ENCODE results near the gene CHST4. TPM values are rescaled to one million over a fixed set of nuclear protein-coding genes. Genes with fewer than 3 reads are reported as not detected.
A peak's percentile ranks its signal among the peaks of the same experiment; 100 is the strongest.

Gene CHST4
- total RNA-seq, 1 donor from 2014 or later: 0.38 TPM

- DNase-seq (peak; percentile 90), ATAC-seq (peak; percentile 98)
- intact Hi-C loops (cut with DNase I): no loop called here
- no peaks in the 10 kb centered on the region for H3K36me3 ChIP-seq
- TF ChIP-seq CTCF (IDR thresholded peaks at IDR 0.05): no peak
- peak overlapping the region; percentile 98 for H3K27ac ChIP-seq
- no peaks in the 10 kb centered on the region for H3K27me3 ChIP-seq
- peak overlapping the region; percentile 84 for H3K4me3 ChIP-seq
- no peaks in the 10 kb centered on the region for H3K4me1 ChIP-seq
- no peaks in the 10 kb centered on the region for H3K9me3 ChIP-seq
These were observed 42.0 kb upstream of the CHST4 start for GRCh38 chr16:71484006-71484893.

GRCh38 chr16:71489122-71489521 lies 37.1 kb upstream of the CHST4 start, which contains the start of gene ZNF19:
Gene ZNF19 (minus strand): TSS chr16:71489324. CDS start chr16:71482114, 7,210 bp downstream.
- no peaks in the 10 kb centered on the region for H3K27me3 ChIP-seq
- ATAC-seq: no peak
- no peak for TF ChIP-seq CTCF (IDR thresholded peaks at IDR 0.05)
- DNase-seq: no peak
- H3K9me3 ChIP-seq: no peaks in the 10 kb centered on the region
- no peak within 1 kb of the TSS for H3K27ac ChIP-seq
- H3K4me1 ChIP-seq: no peaks in the 10 kb centered on the region
- intact Hi-C loops (cut with DNase I): no loop called here
- H3K4me3 ChIP-seq: no peak within 1 kb of the TSS
- H3K36me3 ChIP-seq: no peaks in the 10 kb centered on the region

- intact Hi-C loops (cut with DNase I): no loop called here
- TF ChIP-seq CTCF (IDR thresholded peaks at IDR 0.05): no peak
- Histone ChIP-seq H3K36me3 (no peaks in the 10 kb centered on the region), H3K4me3 (no peak overlapping the region), H3K27ac (no peak overlapping the region), H3K27me3 (no peaks in the 10 kb centered on the region), H3K4me1 (no peaks in the 10 kb centered on the region), H3K9me3 (no peaks in the 10 kb centered on the region)
- ATAC-seq: no peak
- DNase-seq: no peak
These were observed 35.9 kb upstream of the CHST4 start for GRCh38 chr16:71490361-71490760.

- Histone ChIP-seq H3K36me3 (no peaks in the 10 kb centered on the region), H3K27ac (no peak overlapping the region), H3K4me3 (no peak overlapping the region), H3K4me1 (no peaks in the 10 kb centered on the region), H3K27me3 (no peaks in the 10 kb centered on the region), H3K9me3 (no peaks in the 10 kb centered on the region)
- no peak for TF ChIP-seq CTCF (IDR thresholded peaks at IDR 0.05)
- intact Hi-C loops (cut with DNase I): no loop called here
- ATAC-seq (no peak), DNase-seq (no peak)
These were observed 35.2 kb upstream of the CHST4 start for GRCh38 chr16:71491054-71491453.

- Histone ChIP-seq H3K4me3 (no peak overlapping the region), H3K36me3 (no peaks in the 10 kb centered on the region), H3K27me3 (no peaks in the 10 kb centered on the region), H3K4me1 (no peaks in the 10 kb centered on the region), H3K27ac (no peak overlapping the region), H3K9me3 (no peaks in the 10 kb centered on the region)
- intact Hi-C loops (cut with DNase I): no loop called here
- no peak for DNase-seq
- no peak for TF ChIP-seq CTCF (IDR thresholded peaks at IDR 0.05)
- ATAC-seq: no peak
These were observed 33.4 kb upstream of the CHST4 start for GRCh38 chr16:71492786-71493185.

All from upper lobe of right lung (tissue), 1 donor.